HepG2 (cell line): ENCODE measurements around the gene KRT7. TPM values are rescaled to one million over a fixed set of nuclear protein-coding genes. Genes with fewer than 3 reads are reported as not detected.
A peak's percentile ranks its signal among the peaks of the same experiment; 100 is the strongest.

Source experiments
- ATAC-seq: fragments of 200-7000 bp; cut with Tn5 transposase; 3 replicates; pipeline ENCODE4 v1.9.1; 2020; ENCODE audit warnings: mild to moderate bottlenecking, moderate library complexity
- BruUV-seq: library from RNA; stranded (reverse); fragments of 400-500 nt; replicated peaks from 2 replicates; lab custom pipeline; 2021; lab: Mats Ljungman, UMichigan
- CTCF ChIA-PET: fragments of 300-600 bp; formaldehyde crosslinking; extraction: SDS; loops from one replicate; lab custom pipeline; 2021; ENCODE audit warnings: low total read pairs, inconsistent platforms, low intra/inter-chr PET ratio; lab: Yijun Ruan, JAX
- POLR2A ChIA-PET: fragments of 350-600 bp; sonication (Branson Sonifier 250); formaldehyde crosslinking; loops from one replicate; lab custom pipeline; 2020; ENCODE audit warnings: antibody characterized with exemption, inconsistent platforms; lab: Yijun Ruan, JAX
- DNase-seq: peaks from one replicate; pipeline ENCODE4 v3.0.0-alpha.2; 2015; ENCODE audit warnings: low spot score
- FAIRE-seq: peaks from 3 replicates; lab custom pipeline; 2011; peaks lifted over from hg19 to GRCh38; lab: Jason Lieb, UNC
- H2AFZ ChIP-seq: one replicate; pipeline ENCODE4 v1.6.1; 2011; ENCODE audit warnings: low read length, inconsistent platforms
- H3K27ac ChIP-seq: fragments of 300-600 bp; 3 replicates; pipeline ENCODE4 v1.8.0; 2011; ENCODE audit warnings: mixed run types, mild to moderate bottlenecking, mixed read lengths, low read length, inconsistent platforms; ENCODE audit not compliant: insufficient read depth; ENCODE audit errors: extremely low read length
- H3K27me3 ChIP-seq, 2 experiments: fragments of 200-600 bp in 1 of 2; 2 replicates in 1 of 2; 3 replicates in 1 of 2; pipeline versions ENCODE4 v1.6.0 to v1.8.0; 2011; ENCODE audit warnings: low read length in 2 of 2, mild to moderate bottlenecking in 2 of 2, moderate library complexity in 2 of 2, inconsistent platforms in 1 of 2; ENCODE audit not compliant: insufficient read depth in 2 of 2, control insufficient read depth in 1 of 2
- H3K36me3 ChIP-seq, 2 experiments: fragments of 200-600 bp in 1 of 2; replicated peaks in 1 of 2; 2 replicates in 1 of 2; 3 replicates in 1 of 2; pipeline versions ENCODE4 v1.5.1 to v1.8.0; 2011; ENCODE audit warnings: low read length in 2 of 2, inconsistent platforms in 1 of 2; ENCODE audit not compliant: insufficient read depth in 2 of 2, control insufficient read depth in 1 of 2
- H3K4me1 ChIP-seq: 2 replicates; pipeline ENCODE4 v1.5.1; 2012; ENCODE audit warnings: low read length, inconsistent platforms; ENCODE audit not compliant: insufficient read depth
- H3K4me2 ChIP-seq: 2 replicates; pipeline ENCODE4 v1.6.0; 2011; ENCODE audit warnings: low read depth, low read length, inconsistent platforms
- H3K4me3 ChIP-seq, 3 experiments: fragments of 200-600 bp in 1 of 3; sonication (generic), shearing (Covaris generic) in 1 of 3; replicated peaks in 1 of 3; 2 replicates each; pipeline ENCODE4 v1.5.1; 2011 to 2016; ENCODE audit warnings: low read length in 3 of 3, inconsistent platforms in 2 of 3, low read depth in 2 of 3, mild to moderate bottlenecking in 2 of 3, control low read depth in 1 of 3, mixed read lengths in 1 of 3; ENCODE audit not compliant: insufficient read depth in 1 of 3
- H3K79me2 ChIP-seq: one replicate; pipeline ENCODE4 v1.6.1; 2011; ENCODE audit warnings: low read length, inconsistent platforms; ENCODE audit not compliant: insufficient read depth
- H3K9ac ChIP-seq: 2 replicates; pipeline ENCODE4 v1.6.0; 2011; ENCODE audit warnings: mild to moderate bottlenecking, low read depth, low read length, inconsistent platforms; ENCODE audit not compliant: insufficient read depth
- H3K9me3 ChIP-seq: 2 replicates; pipeline ENCODE4 v1.5.1; 2012; ENCODE audit warnings: mild to moderate bottlenecking, low read length
- H4K20me1 ChIP-seq: 2 replicates; pipeline ENCODE4 v1.6.0; 2011; ENCODE audit warnings: inconsistent platforms, mild to moderate bottlenecking, low read length, moderate library complexity; ENCODE audit not compliant: insufficient read depth
- ARHGAP35 ChIP-seq: sonication (generic); formaldehyde crosslinking; IDR thresholded peaks from 2 replicates; pipeline ENCODE4 v1.9.0; 2022; ENCODE audit warnings: mild to moderate bottlenecking, inconsistent platforms, moderate library complexity, missing genetic modification reagents, borderline replicate concordance
- FOSL2 ChIP-seq: sonication (generic); formaldehyde crosslinking; IDR thresholded peaks from 2 replicates; pipeline ENCODE4 v1.4.0; 2020; ENCODE audit warnings: missing genetic modification reagents
- JUNB ChIP-seq: sonication (generic); formaldehyde crosslinking; IDR thresholded peaks from 2 replicates; pipeline ENCODE4 v1.8.0; 2022; ENCODE audit warnings: missing genetic modification reagents, mild to moderate bottlenecking, borderline replicate concordance
- TOE1 ChIP-seq: sonication (generic); formaldehyde crosslinking; IDR thresholded peaks from 2 replicates; pipeline ENCODE4 v1.4.0; 2020; ENCODE audit warnings: mild to moderate bottlenecking, missing genetic modification reagents
- WGBS: methylation state at CpG from one replicate; pipeline ENCODE4 v1.1.6; 2017; ENCODE audit warnings: low lambda C conversion rate; 5-methylcytosine and 5-hydroxymethylcytosine counted together
- in situ Hi-C: cut with HindIII; loops from 2 replicates; pipeline ENCODE4 v1.10.0; 2017; ENCODE audit warnings: low pct_unique_long_range_greater_than_20kb; ENCODE audit not compliant: extremely low pct_ligation_motif_present
- intact Hi-C: fragments of 100-400 bp; cut with micrococcal nuclease; formaldehyde crosslinking; loops from one replicate; pipeline ENCODE4 v1.10.0; 2022; ENCODE audit not compliant: unreplicated experiment
- polyA plus RNA-seq, 8 experiments: library from polyadenylated mRNA; depleted of rRNA in 3 of 8; stranded (reverse) in 7 of 8; unstranded in 1 of 8; fragments of >200 nt; fragmentation: Illumina TruSeq in 4 of 8; extraction: Trizol in 4 of 8; gene quantifications; 2 replicates each; pipeline versions ENCODE4 v1.2.1 to v1.2.3, GENCODE V29; 2011 to 2016; ENCODE audit warnings: low read depth in 4 of 8, missing spikeins in 1 of 8, mixed read lengths in 1 of 8; ENCODE audit not compliant: insufficient read depth in 1 of 8
- total RNA-seq, 5 experiments: library from RNA; depleted of rRNA; stranded (reverse); fragments of >200 nt; fragmentation: Illumina TruSeq; extraction: Trizol; gene quantifications; 2 replicates each; pipeline ENCODE4 v1.2.3, GENCODE V29; 2016; ENCODE audit warnings: low read depth in 1 of 5

Gene KRT7
- total and polyA plus RNA-seq, 2 of the 13 experiments (the other 11 are each of a cell fraction or from before 2014, with no cell fraction given), result 0.83 TPM; not detected in 1

GRCh38 chr12:52243259-52243855 lies 10.3 kb downstream of the KRT7 start:
- Histone ChIP-seq H3K36me3 (no peaks in the 10 kb centered on the region), H2AFZ (no peak overlapping the region), H3K79me2 (no peaks in the 10 kb centered on the region), H3K4me3 (no peak overlapping the region), H4K20me1 (0 out of 2 replicates have a peak, but pooled peaks cover 2% of the 10 kb centered on the region), H3K9me3 (no peaks in the 10 kb centered on the region), H3K4me1 (peaks cover 20% of the 10 kb centered on the region), H3K9ac (no peak overlapping the region), H3K27ac (no peak overlapping the region), H3K4me2 (no peak overlapping the region), H3K27me3 (peaks cover 6 to 45% of the 10 kb centered on the region in 2 experiments; a peak in 4 of 5 replicates)
- no peak for ATAC-seq
- ChIA-PET POLR2A (no interaction called here), CTCF (no interaction called here)
- 0% methylated on average over 4 of the region's 5 CpGs for WGBS
- BruUV-seq, result no TSS peak
- no peak for DNase-seq
- in situ Hi-C loops (no loop called here), intact Hi-C loops (no loop called here)
- no peak for FAIRE-seq
- TF ChIP-seq JUNB (no peak), TOE1 (CRISPR knock-in tag) (no peak)

- ATAC-seq (no peak; the same call in 2 of the 3 replicates), FAIRE-seq (no peak)
- Histone ChIP-seq H3K4me1 (peaks cover 20% of the 10 kb centered on the region), H2AFZ (no peak overlapping the region), H3K27ac (no peak overlapping the region), H3K36me3 (no peaks in the 10 kb centered on the region), H3K9ac (no peak overlapping the region), H3K9me3 (no peaks in the 10 kb centered on the region), H3K27me3 (peaks cover 4 to 47% of the 10 kb centered on the region in 2 experiments; a peak in 4 of 5 replicates), H3K4me3 (no peak overlapping the region), H3K79me2 (no peaks in the 10 kb centered on the region)
- intact Hi-C loops (no loop called here), in situ Hi-C loops (no loop called here)
- CTCF ChIA-PET, result no interaction called here
- POLR2A ChIA-PET, result no interaction called here
- 5% methylated on average over 8 of the region's 12 CpGs for WGBS
- BruUV-seq, result no TSS peak
- TF ChIP-seq ARHGAP35 (CRISPR knock-in tag) (no peak), FOSL2 (CRISPR knock-in tag) (peak; percentile 60)
- TF ChIP-seq, all 625 proteins: peak for 1
- DNase-seq, result peak; percentile 13
- Histone ChIP-seq H3K4me2 (no peak overlapping the region; the same call in 1 of the 2 replicates), H4K20me1 (0 out of 2 replicates have a peak, but pooled peaks cover 2% of the 10 kb centered on the region)
Observed at GRCh38 chr12:52243856-52244614, 11.0 kb downstream of the KRT7 start.
